ENCODE measurements around the gene ITIH2. TPM values are rescaled to one million over a fixed set of nuclear protein-coding genes. Genes with fewer than 3 reads are reported as not detected.
A peak's percentile ranks its signal among the peaks of the same experiment; 100 is the strongest.

ITIH2 gene
- total and polyA plus RNA-seq, 4 donors: 261 to 1,345 (median 532) TPM

DNA sequence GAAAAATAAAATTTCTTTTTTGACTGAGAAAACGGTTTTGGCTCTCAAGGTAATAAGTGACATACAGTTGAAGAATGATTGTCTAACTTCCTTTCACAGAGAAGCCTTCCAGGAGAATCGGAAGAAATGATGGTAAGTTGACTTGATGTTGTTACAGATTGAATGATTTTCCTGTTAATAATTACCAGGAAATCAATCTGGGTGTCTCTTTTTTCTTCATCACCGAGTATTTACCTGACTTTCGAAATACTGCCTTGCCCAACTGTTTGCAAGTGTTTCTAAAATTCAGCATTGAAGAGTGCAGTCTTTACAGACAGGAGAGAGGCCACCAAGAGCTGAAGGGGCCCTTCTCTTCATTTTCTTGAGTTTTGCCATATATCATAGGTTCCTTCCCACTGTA is 4.0 kb downstream of the ITIH2 start:
- Histone ChIP-seq H3K9ac (ENCODE audit: low read depth in 1 of 2, low read length in 2 of 2) (no peak overlapping the region), H3K27me3 (ENCODE audit: control insufficient read depth in 4 of 4, insufficient read depth in 4 of 4, low read length in 3 of 4) (no peaks in the 10 kb centered on the region), H3K9me3 (ENCODE audit: control insufficient read depth in 4 of 4, low read length in 3 of 4) (no peaks in the 10 kb centered on the region), H3K27ac (ENCODE audit: low read depth in 1 of 2, low read length in 2 of 2) (peak overlapping the region in 1 of 2 donors; percentile 60), H3K4me1 (ENCODE audit: control insufficient read depth in 4 of 4, insufficient read depth in 4 of 4, low read length in 3 of 4) (peaks cover 8 to 67% (median 51%) of the 10 kb centered on the region in 4 donors), H3K4me3 (ENCODE audit: low read depth in 1 of 3, low read length in 3 of 3) (peak overlapping the region in 2 of 3 donors; percentile 32 to 93), H3K36me3 (ENCODE audit: control insufficient read depth in 4 of 4, insufficient read depth in 3 of 4, low read depth in 1 of 4, low read length in 3 of 4) (peaks cover 1 to 18% (median 4%) of the 10 kb centered on the region in 4 donors)
- no peak for DNase-seq (ENCODE audit: low spot score)
- WGBS: 30% methylated on average over 4 of the region's 4 CpGs
- peak in 1 of 2 donors; percentile 29 for TF ChIP-seq GABPA (IDR thresholded peaks at IDR 0.05 in 1 of 2, conservative IDR thresholded peaks at IDR 0.05 in 1 of 2)
- TF ChIP-seq HNF4G (IDR thresholded peaks at IDR 0.05): no peak
- peak in 1 of 2 donors; percentile 23 for TF ChIP-seq EGR1 (IDR thresholded peaks at IDR 0.05; ENCODE audit: low read depth in 2 of 2)
- TF ChIP-seq, protein P1, sequence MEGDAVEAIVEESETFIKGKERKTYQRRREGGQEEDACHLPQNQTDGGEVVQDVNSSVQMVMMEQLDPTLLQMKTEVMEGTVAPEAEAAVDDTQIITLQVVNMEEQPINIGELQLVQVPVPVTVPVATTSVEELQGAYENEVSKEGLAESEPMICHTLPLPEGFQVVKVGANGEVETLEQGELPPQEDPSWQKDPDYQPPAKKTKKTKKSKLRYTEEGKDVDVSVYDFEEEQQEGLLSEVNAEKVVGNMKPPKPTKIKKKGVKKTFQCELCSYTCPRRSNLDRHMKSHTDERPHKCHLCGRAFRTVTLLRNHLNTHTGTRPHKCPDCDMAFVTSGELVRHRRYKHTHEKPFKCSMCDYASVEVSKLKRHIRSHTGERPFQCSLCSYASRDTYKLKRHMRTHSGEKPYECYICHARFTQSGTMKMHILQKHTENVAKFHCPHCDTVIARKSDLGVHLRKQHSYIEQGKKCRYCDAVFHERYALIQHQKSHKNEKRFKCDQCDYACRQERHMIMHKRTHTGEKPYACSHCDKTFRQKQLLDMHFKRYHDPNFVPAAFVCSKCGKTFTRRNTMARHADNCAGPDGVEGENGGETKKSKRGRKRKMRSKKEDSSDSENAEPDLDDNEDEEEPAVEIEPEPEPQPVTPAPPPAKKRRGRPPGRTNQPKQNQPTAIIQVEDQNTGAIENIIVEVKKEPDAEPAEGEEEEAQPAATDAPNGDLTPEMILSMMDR (IDR thresholded peaks at IDR 0.05; ENCODE audit: low read depth, low read length, missing input control): no peak
- peak; percentile 43 for TF ChIP-seq REST (IDR thresholded peaks at IDR 0.05)
- TF ChIP-seq FOXA1 (IDR thresholded peaks at IDR 0.05): peak; percentile 46
- peak; percentile 37 for TF ChIP-seq MAX (IDR thresholded peaks at IDR 0.05)
- TF ChIP-seq RXRA (IDR thresholded peaks at IDR 0.05): peak; percentile 61 to 64
- peak; percentile 65 for TF ChIP-seq ZBTB33 (IDR thresholded peaks at IDR 0.05)
- TF ChIP-seq TAF1 (conservative IDR thresholded peaks at IDR 0.05): peak; percentile 69
- peak; percentile 35 for TF ChIP-seq YY1 (IDR thresholded peaks at IDR 0.05)
- peak; percentile 17 to 22 for TF ChIP-seq RAD21 (IDR thresholded peaks at IDR 0.05)
- no peak for TF ChIP-seq ATF3 (IDR thresholded peaks at IDR 0.05)
- TF ChIP-seq JUND (IDR thresholded peaks at IDR 0.05): peak; percentile 27 to 61
- TF ChIP-seq FOXA2 (IDR thresholded peaks at IDR 0.05): peak; percentile 60
- TF ChIP-seq NR2F2 (IDR thresholded peaks at IDR 0.05): no peak
- TF ChIP-seq HNF4A (conservative IDR thresholded peaks at IDR 0.05): peak; percentile 58 to 74
- TF ChIP-seq SP1 (IDR thresholded peaks at IDR 0.05): peak; percentile 62

Data from liver (tissue), 9 donors.